GM19372 (cell line): ENCODE data around the gene SLC24A4.

Experiments
- ATAC-seq: cut with Tn5 transposase; IDR thresholded peaks from one replicate; pipeline ENCODE4 v1.9.1; 2021; ENCODE audit warnings: mild to moderate bottlenecking, low read depth, moderate library complexity; ENCODE audit not compliant: unreplicated experiment

SLC24A4 gene

DNA sequence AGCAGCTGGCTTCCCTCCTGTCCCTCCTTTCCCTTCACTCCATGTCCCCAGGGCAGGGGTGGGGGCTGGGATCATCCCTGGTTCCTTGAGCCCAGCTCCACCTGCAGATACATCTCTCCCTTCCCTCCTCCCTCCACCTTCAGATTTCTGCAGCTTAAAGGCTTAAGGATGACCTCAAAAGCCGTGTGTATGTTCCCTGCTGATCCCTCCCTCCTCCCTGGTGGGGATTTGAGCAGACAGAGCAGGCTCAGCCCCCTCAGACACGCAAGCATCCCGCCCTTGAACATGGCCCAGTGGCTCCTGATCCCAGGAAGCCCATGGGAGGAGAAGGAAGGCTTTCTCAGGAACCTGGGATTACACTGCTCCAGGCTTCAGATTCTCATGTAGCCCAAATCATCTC lies 107.7 kb downstream of the SLC24A4 start:
- no peak for ATAC-seq

DNA sequence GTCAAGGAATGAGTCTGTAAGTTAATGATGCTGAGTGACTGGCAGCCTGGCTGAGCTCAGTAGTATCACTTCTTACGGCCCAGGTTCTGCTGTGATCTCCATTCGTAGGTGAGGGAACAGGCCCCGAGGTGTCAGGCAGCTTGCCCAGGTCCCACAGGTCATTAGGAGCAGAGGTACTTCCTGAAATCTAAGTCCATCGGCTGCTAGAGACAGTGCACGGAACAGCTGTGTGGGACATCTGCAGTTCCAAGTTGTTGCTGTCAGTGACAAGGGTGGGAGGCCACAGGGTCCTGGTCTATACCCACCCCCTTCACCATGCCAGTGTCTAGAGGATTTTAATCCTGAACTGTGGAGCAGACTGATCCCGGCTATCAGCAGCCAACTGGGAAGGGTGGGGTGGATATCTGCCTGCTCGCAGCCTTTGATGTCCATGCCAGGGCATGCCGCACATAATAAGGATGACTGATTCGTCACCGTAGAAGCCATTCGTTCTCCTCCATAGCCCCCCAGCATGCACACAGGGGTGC lies 108.3 kb downstream of the SLC24A4 start:
- no peak for ATAC-seq

DNA sequence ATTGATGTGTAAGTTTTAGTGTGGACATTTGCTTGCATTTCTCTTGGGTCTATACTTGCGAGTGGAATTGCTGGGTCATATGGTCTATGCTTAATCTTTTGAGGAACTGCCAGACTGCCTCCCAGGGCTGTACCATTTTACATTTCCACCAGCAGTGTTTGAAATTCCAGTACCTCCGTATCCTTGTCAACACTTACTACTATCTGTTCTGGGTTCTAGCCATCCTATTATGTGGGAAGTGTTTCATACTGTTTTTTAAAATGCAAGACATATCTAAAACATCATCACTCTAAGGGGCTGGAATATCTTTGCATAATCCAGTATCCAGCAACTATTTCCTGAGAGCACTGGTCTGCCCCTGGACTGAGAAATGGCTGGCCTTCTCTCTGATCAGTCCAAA lies 110.4 kb downstream of the SLC24A4 start:
- ATAC-seq = no peak

DNA sequence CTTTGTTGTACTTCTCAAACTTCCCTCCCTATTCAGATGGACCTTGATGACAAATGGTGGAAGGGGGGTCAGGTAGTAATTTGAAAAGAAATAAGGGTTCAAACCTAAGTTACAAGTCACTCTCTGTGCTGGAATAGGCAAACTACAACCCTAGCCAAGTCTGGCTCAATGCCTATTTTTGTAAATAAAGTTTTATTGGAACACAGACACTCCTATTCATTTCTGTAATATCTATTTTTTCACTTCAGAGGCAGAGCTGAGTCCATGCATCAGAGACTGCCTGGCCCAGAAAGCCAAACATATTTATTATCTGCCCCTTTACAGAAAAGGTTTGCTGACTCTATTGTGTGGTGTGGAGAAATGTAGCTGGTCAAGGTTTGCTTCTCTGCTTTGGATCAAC lies 112.2 kb downstream of the SLC24A4 start:
- no peak for ATAC-seq

DNA sequence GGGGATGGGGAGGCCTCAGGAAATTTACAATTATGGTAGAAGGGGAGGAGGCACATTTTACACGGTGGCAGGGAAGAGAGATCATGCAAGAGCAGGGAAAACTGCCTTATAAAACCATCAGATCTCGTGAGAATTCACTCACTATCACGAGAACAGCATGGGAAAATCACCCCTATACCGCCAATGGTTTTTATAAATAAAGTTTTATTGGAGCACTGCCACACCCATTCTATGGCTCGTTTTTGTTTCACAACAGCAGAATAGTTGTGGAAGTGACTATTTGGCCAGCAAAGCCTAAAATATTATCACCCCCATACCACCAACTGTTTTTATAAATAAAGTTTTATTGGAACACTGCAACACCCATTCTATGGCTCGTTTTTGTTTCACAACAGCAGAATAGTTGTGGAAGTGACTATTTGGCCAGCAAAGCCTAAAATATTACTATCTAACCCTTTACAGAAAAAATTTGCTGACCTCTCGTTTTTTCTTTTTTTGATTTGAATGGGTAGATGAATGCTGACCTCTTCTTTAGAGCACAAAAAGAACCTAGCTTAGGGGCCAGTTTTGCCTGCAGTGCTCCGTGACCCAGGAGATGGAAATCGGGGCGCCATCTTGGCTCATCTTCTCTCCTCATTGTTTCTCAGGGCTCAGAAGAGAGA lies 113.3 kb downstream of the SLC24A4 start:
- no peak for ATAC-seq

DNA sequence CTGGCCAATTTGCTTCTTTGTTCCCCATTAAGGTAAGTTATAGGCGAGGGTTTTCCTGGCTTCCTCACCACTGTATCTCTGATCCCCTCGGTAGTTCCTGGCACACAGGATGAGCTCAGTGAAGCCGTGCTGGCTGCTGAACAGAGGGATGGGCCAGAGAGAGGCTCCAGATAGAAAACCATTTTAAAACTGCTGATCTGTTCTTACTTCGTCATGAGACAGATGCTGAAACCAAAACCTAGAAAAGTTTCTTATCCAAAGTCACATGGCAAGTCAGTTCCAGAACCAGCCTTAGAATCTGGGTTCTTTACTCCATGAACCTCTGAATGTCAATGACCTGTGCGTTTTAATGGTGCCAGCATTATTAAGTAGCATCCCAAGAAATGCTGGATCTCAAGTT lies 114.3 kb downstream of the SLC24A4 start:
- no peak for ATAC-seq

DNA sequence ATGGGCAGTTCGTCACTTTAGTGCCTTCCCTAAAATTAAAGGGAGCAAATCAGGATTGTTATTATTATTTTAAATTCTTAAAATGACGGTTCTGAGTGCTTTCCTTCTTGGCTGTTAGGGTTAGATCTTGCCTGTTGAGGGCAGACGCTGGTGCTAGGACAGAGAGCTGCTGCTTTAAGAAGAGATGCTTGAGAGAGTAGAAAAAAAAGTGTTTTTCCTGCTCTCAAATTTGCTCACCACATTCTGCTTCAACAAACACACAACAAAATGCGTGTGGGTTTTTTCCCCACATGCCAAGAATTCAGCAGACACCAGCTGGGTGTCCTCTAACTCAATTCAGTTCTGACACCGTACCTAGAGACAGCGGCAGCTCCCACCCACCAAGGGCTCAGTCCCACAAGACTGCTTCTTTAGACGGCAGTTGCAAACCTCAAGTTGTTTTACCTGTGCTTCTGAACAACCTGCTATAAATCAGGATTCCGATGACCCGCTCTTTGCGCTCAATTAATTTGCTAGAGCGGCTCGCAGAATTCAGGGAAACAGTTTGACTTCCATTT lies 114.8 kb downstream of the SLC24A4 start:
- ATAC-seq = no peak

DNA sequence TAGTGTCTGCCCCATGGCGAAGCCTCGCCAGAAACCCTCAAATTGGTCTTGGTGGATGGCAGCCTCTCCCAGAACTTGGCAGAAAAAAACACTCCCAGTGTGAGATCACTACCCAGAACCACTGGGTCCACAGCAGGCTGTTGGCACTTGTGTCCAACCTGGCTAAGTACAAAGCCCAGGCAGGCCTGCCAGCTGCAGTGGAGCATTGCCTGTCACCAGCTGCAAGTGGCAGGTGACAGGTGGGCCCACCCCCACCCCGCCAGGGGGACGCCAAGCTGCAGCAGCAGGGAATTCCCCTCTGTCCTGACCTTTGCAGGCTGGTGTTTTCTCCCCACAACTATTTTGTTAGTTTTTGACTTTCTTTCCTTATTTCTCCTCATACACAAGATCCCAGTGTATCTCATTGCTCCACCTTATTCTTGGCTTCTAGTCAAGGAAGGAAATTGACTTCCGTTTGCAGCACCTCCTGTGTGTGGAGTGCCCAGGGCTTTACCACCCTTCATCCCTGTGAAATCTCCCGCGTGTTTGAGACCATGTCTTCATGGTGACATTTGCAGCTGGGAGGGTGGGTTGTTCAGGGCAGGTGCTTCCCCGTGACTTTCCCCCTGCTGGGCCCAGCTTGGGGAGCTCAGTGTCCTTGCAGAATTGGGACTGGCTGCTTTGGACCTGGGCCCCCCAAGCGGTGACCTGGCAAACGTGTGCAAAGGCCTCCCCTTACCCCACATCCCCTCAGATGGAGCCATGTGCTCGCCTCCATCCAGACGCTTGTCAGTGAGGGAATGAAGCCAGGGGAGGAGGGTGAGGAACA lies 116.8 kb downstream of the SLC24A4 start:
- ATAC-seq = no peak

DNA sequence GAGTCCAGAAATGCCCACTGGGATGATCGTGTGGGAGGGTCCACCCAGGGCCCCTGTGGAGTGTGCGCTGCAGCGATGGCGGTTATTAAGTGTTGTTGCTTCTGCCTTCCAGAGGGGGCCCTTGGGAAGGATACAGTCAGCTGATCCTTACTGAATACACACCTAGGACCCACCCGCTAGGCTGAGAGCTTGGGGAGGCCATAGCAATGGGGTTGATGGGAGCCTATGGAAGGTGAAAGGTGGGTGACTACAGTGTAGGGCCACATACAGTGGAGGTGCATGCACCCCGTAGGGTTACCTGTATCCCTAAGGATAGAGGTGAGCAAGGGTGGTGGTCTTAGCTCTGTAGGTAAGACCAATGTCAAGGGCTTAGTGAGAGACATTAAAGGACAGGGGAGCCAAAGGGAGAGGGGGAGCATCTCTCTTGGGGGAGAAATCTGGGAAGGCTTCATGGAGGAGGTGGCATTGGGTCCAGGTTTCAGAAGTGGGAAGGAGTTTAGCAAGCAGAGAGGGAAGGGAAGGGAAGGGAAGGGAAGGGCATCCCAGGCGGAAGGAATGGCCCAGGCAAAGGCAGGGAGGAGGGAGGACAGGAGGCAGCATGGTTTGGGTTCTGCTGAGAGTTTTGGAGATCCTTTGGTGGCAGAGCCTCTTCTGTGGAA lies 117.5 kb downstream of the SLC24A4 start:
- no peak for ATAC-seq

DNA sequence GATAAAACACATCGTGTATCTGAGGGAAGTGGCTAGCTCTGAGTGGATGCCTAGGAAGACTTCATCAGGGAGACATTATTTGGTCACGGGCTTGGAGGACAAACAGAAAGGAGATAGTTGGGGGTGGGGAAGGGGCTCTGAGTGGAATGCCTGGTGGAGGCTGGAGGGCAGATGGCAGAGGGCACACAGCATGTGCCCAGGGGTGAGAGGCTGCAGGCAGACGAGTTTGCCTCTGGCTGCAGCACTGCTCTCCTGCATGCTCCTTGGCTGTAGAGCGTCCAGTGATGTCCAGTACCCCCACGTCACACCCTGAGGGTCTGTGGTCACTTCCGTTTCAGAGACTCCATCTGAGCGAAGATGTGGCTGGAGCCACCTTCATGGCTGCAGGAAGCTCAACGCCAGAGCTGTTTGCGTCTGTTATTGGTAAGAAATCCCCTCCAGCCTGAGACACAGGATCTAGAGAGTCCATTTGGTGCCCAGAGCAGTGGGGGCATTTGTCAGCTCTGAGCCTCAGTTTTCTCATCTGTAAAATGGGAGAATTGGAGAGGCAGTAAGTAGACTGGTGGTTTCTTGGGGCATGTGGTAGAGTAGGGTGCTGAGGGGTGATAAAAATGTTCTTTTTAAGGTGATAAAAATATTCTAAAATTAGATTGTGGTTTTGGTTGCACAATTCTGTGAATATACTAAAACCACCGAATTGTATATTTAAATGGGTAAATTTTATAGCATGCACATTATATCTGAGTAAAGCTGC lies 119.0 kb downstream of the SLC24A4 start:
- ATAC-seq = no peak

DNA sequence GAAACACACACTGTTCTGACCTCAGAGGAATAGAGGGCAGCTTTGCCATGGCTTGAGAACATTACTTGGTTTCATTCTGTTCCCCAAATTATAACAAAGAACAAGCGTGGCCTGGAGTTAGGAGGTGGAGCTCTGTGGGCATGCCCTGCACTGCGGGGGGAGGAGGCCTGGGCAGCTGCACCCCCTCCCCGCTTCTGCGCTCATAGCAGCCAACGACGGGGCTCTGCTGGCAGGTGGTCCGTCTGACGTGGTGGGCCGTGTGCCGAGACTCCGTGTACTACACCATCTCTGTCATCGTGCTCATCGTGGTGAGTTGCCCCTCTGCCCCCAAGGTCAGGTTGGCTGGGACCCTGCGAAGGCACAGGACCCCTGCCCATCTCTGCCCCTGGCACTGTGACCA lies 120.2 kb downstream of the SLC24A4 start:
- no peak for ATAC-seq

DNA sequence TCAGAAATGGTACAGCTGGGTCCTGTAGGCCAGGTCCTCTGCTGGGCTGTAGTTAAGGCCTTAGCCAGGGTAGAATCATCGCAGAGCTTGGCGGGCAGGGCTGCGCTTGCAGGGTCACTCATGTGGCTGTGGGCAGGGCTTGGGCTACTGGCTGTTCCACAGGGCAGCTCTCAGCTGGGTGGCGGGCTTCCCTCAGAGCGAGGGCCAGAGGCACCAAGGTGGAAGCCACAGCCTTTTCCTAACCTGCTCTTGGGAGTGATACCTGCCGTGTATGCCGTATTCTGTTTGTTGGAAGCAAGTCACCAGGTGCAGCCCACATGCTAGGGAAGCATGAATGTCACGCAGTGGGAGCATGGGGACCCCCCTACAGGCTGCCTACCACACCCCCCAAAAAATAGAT lies 120.8 kb downstream of the SLC24A4 start:
- ATAC-seq = no peak

DNA sequence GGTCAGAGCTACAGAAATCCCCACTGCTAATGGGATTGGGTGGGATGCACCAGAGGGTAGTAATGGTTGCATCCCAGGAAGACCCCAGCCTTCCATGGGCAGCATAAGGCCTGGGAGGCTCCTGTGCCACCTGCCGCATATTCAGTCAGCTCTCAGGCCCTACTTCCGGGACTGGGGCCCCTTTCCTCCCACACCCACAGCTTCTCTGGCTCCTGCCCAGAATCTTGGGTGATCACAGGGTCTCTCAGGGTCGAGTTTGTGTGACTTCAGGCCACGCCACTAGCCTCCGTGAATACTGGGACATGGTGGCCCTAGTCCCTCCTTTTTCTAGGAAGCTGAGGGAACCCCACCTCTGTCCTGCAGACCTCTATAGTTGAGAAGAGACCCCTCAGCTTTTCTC lies 123.8 kb downstream of the SLC24A4 start:
- no peak for ATAC-seq

DNA sequence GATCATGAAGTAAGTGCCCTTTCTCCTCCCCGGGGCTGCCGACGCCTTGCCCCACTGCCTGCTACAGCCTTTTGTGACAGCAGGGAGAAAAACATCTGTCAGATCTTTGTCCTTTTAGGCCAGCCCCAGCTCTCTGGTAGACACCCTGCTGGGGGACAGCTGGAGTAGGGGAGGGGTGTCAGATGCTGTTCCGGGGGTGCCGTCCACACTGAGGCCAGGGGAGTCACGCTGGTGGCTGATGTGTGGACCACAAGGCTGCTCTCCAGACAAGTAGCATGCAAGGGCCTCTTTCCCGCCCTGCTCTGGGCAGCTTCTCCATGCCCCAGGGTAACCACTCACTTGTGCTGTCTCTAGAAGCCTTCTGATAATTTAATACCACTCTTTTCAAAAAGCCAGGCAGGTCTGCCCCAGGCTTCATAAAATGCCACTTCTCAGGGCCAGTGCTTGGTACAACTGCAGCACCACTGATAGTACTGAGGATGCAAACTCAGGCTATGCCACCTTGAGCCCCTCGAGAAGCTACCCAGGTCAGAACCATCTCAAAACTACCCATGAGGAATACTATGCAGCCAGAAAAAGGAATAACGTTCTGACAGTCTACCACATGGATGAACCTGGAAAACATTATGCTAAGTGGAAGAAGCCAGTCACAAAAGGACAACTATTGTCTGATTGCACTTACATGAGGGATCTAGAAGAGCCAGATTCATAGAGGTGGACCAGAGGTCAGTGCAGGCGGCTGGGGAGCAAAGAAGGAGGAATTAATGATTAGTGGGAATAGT lies 124.6 kb downstream of the SLC24A4 start:
- no peak for ATAC-seq

DNA sequence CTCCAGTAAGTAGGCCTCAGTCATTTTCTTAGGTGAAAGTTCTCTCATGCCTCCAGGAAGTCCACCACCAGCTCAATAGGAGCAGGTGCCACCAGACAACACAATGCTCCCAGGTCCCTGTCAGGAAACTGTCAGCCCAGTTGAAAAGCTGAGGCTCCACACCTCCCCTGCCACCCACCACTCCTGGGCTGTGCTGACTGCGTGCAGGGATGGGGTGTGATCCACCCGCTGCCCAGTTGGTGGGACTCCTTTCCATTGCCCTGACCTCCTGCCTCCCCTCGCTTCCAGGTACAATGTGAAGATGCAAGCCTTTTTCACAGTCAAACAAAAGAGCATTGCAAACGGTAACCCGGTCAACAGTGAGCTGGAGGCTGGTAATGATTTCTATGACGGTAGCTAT lies 125.8 kb downstream of the SLC24A4 start:
- ATAC-seq = no peak

DNA sequence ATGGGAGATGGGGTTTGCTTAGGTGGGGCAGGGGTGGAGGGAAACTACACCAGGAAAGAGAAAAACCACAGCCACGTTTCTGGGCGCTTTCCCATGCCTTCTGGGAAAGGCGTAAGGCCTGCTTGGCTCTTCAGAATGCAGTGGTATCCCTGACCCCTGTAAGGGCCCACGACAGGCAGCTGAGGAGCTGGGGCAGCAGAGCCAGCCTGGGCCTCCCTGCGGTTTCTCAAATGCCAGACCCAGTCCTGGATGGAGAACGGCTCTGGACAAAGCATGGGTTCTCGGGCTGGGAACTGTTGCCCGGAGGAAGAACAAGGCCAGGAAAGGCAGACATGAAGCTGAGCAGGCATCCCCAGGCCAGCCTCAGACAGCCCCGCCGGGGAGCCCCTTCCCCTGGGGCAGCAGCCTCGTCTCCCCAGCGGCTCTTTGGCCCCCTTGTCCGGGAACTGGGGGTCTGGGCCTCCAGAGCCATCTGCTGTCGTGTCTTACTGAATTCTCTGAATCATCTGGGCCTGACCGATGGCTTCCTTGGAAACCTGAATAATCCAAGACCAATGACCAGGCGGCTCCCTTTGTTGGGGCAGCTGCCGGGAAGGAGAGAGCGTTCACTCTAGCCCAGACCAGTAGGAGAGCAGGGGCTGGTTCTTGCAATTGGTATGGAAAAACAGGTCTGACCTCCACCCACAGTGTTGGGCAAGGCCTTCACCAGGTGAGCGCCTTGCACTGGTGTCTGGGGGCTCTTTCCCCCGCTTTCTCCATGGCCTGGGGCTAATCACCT lies 126.6 kb downstream of the SLC24A4 start:
- no peak for ATAC-seq

DNA sequence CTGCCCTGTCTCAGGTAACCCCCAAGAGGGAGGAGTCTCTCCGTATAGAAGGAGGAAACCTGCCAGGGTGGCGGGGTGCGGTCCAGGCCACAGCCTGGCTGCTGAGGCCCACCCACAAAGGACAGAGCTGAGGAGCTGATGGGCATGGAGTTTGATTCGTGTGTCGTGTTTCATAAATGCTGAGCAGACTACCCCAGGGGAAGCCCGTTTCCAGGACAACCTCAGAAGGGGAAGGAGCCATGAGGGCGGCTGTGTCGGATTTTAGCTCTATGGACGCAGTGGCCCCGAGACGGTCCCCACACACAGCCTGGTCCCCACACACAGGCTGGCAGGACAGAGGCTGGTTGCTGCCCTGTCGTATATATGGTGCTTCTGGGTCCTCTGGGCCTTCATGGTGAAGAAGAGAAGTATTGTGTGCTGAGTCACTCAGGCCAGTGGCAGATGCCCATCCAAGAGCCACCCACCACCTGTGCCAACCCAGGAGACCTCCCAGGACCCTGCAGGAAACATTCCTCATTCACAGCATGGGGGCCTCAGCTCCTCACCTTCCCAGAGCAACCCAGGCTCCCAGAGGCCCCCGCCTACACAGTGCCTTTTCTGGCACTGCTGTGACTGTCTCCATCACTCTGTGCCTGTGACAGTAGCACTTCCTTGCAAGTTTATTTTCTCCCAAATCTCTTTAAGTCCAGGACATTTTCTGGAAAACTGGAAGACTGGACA lies 127.5 kb downstream of the SLC24A4 start:
- ATAC-seq = no peak

DNA sequence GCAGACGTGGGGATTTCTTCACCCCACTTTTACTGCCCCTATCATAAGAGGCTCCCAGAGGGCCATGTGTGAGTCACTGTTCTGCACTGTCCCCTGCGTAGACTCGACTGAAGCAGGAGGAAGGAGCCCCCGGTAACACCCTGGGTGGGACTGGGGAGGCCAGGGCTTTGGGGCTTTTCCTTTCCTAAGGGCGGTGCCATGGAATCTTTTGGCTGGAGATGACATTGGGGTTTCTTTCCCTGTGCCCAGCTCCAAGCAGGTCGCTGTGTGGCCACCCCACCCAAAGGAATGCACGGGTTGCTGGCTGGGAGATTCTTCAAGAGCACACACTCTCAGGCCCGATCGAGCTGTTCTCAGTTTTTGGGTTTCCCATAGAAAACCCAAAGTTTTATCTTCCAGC lies 128.3 kb downstream of the SLC24A4 start:
- ATAC-seq = no peak
